ENCODE data around the gene MUC2.

MUC2 gene

DNA sequence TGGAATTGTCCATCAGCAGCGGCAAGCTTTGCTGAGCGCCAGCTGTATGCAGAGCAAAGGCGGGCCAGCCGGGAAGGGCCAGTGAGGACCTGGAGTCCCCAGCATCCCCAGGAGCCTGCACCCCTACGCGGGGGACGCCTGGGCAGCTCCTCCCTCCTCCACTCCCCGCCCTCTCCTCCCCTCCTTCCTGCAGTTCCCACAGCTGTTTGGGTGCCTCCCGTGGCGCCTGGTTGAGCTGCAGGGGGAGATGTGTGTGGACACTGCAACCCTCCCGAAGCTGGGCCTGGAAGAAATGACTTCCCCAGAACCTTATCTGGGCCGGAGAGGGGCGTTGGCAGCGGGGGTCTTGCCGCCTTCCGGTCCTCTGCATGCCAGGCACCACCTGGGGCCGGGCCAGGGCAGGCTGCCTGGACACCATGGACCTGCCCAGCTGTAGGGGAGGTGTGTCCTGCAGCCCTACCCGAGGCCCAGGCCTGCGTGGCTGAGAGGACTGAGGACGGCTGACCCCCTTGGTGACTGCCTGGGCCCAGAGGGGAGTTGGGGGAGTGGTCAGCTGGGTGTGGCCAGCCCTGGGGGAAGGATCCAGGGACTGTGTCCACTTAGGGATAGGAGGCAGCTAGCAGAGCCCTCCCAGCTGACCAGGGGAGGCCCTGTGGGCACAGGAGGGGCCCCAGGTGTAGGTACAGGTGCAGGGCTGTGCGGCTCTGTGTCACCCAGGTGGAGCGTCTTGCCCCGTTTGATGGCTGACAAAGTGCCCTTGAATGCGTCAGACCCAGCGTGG, 21.4 kb upstream of the MUC2 start:
- ATAC-seq, result no peak
- Mint-ChIP-seq H3K36me3 (no peaks in the 10 kb centered on the region), H3K4me3 (no peak overlapping the region), H3K27ac (no peak overlapping the region), H3K27me3 (peaks cover 79% of the 10 kb centered on the region), H3K4me1 (peaks cover 7% of the 10 kb centered on the region), H3K9me3 (no peaks in the 10 kb centered on the region)

DNA sequence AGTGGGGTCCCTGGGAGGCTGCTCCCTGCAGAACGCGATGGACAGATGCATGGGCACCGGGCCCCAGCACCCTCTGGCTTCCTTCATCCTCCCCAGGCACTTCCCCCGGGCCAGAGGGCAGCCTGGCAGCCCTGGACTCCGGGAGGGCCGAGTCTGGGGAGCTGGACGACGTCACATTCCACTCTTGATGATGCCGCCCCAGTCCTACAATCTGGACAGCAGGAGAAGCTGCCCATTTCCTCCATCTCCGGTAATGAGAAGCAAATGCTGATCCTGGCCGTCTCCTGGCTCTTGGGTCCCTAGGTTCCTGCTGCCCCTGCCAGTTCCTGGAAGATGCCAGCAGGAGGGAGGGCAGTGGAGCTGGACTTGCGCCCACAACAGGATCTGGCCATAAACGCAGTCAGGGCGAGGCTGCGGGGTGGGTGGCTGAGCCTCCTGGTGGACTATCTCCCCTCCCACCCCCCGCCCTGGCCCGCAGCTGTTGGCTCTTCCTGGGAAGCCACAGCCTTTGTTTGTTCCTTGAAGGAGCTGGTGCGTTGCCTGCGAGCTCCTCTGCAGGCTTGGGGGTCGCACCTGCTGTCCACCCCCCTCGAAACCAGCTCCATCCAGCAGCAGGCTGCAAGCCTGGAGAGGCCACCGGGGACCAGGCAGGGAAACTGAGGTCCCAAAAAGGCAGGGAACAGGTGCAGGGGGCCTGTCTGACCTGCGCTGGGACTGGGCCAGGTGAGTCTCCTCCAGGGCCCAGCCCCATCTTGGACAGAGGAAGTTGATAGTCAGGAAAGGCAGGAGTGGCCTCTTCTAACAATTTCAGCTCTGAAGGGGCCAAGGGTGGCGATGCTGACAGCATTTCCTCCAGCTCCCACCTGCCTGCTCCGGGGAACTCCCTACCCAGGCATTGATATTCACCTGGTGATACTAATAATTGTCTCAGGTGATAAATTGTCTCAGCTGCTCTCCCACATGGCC, 20.2 kb upstream of the MUC2 start:
- no peak overlapping the region for H3K4me3 Mint-ChIP-seq
- H3K27ac Mint-ChIP-seq, result no peak overlapping the region
- no peaks in the 10 kb centered on the region for H3K36me3 Mint-ChIP-seq
- no peak for ATAC-seq
- no peaks in the 10 kb centered on the region for H3K9me3 Mint-ChIP-seq
- H3K4me1 Mint-ChIP-seq, result peaks cover 7% of the 10 kb centered on the region
- peaks cover 76% of the 10 kb centered on the region for H3K27me3 Mint-ChIP-seq

DNA sequence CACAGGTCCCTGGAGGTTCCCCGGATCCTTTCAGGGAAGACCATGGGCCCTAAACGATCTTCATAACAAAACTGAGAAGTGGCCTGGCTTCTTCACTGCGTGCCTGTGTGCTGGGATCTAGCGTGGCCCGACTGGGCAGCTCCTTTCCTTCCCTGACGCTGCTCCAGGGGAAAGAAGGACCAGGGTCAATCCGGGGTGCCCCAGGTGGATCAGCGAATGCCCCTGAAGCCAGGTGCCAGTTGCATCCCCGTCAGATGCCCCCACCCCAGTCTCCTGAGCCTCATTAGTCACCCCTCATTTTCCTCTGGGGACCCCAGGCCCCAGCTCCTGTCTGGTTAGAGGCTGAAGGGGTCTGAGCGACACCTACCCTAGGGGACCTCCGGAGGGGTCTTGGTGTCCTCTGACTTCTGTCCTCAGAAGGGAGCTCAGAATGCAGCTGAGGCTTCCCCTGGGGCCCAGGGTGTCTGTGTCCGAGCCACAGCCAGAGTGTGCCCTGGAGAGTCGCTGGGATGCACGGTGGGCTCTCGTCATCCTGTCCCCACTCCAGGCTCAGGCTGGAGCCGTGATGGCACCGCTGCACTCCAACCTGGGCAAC, 19.5 kb upstream of the MUC2 start:
- peaks cover 7% of the 10 kb centered on the region for H3K4me1 Mint-ChIP-seq
- H3K36me3 Mint-ChIP-seq, result no peaks in the 10 kb centered on the region
- no peak for ATAC-seq
- H3K9me3 Mint-ChIP-seq, result no peaks in the 10 kb centered on the region
- peaks cover 77% of the 10 kb centered on the region for H3K27me3 Mint-ChIP-seq
- H3K27ac Mint-ChIP-seq, result no peak overlapping the region
- no peak overlapping the region for H3K4me3 Mint-ChIP-seq

DNA sequence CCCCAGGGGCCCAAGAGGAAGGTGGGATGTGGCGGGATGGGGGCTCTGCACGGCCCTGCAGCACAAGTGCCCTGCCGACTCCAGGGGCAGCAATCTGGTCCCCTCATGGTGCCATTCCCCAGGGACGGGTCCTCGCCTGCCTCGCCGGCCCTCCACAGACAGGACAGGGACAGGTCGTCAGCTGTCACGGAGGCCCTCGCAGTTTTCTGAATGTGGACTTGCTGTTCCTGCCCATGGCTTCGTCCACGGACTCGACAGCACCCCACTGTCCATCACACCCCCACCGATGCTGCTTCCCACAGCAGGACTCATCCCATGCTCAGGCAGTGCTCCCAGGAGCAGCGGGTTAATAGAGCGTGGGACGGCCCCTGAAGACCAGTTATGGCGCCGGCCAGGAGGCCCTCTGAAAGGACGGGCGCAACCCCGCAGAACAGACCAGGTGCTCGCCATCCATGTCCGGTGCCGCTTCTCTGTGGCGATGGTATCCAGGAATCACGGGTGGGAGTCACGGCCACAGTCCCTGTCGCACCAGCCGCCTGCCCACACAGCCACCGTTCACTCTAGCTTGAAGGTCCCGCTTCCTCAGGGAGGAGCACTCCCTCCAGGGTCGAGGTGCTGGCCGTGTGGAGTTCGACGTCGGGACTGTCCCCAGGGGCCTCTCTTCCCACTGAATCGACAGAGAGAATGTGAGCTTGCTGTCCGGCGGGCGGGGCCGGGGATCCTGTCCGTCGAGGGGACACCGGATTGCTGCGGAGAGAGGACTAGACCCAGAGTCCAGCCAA, 18.5 kb upstream of the MUC2 start:
- Mint-ChIP-seq H3K27me3 (peaks cover 74% of the 10 kb centered on the region), H3K4me1 (peaks cover 1% of the 10 kb centered on the region)

DNA sequence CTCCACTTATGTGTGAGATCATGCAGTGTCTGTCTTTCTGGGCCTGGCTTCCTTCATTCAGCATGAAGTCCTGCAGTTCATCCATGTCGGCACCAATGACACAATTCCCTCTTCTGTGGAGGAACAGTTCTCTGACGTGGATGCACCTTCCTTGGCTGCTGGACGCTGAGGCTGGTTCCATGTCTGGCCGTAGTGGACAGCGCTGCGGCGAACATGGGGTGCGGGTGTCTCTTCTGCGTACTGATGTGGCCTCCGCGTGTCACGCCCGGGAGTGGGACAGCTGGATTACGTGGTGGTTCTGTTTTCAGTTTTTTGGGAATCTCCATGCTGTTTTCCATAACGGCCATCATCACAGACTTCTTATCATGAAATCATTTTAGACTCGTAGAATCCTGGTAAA, 16.9 kb upstream of the MUC2 start:
- Mint-ChIP-seq H3K27ac (no peak overlapping the region), H3K9me3 (peaks cover 8% of the 10 kb centered on the region), H3K27me3 (peaks cover 82% of the 10 kb centered on the region), H3K4me3 (no peak overlapping the region), H3K36me3 (no peaks in the 10 kb centered on the region), H3K4me1 (no peaks in the 10 kb centered on the region)
- no peak for ATAC-seq

More for the DNA sequence above, 18.5 kb upstream of the MUC2 start:
- H3K27ac Mint-ChIP-seq, result no peak overlapping the region
- ATAC-seq, result no peak
- no peaks in the 10 kb centered on the region for H3K36me3 Mint-ChIP-seq
- no peaks in the 10 kb centered on the region for H3K9me3 Mint-ChIP-seq
- H3K4me3 Mint-ChIP-seq, result no peak overlapping the region

DNA sequence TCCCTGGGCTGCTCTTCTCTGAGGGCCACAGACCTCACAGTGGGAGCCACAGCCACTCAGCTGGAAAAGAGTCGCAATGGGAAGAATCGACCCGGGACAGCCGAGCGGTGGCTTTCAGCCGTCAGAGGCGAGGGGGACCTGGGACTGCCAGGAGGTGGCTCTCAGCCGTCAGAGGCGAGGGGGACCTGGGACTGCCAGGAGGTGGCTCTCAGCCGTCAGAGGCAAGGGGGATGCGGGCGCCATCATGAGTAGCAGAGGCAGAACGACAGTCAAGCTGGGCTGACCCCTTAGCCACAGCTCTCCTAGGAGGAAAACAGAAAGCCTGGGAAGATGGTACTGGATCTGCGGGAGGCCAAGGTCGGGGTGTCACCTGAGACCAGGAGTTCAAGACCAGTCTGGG, 14.9 kb upstream of the MUC2 start:
- peaks cover 74% of the 10 kb centered on the region for H3K27me3 Mint-ChIP-seq
- no peak overlapping the region for H3K4me3 Mint-ChIP-seq
- H3K4me1 Mint-ChIP-seq, result peaks cover 6% of the 10 kb centered on the region
- no peak overlapping the region for H3K27ac Mint-ChIP-seq
- H3K36me3 Mint-ChIP-seq, result no peaks in the 10 kb centered on the region
- ATAC-seq, result no peak
- peaks cover 8% of the 10 kb centered on the region for H3K9me3 Mint-ChIP-seq

DNA sequence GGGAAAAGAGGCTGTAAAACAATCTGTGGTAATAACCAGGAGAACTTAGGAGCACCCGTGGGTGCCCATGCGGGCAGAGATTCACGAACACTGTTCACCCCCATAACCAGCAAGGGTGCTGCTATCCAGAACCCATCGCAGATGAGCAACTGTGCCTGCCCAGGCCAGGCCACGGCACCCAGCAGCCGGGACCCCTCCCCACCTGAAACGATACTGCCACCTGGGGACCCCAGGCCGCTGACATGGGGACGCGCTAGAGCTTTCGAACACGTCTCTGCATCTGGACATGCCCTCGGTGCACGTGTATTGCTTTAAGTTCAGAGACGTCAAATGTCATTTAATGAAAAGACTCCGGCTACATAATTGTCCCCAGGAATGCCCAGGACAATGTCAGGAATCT, 14.3 kb upstream of the MUC2 start:
- no peak overlapping the region for H3K4me3 Mint-ChIP-seq
- H3K27me3 Mint-ChIP-seq, result peaks cover 70% of the 10 kb centered on the region
- peaks cover 6% of the 10 kb centered on the region for H3K4me1 Mint-ChIP-seq
- peaks cover 8% of the 10 kb centered on the region for H3K9me3 Mint-ChIP-seq
- H3K27ac Mint-ChIP-seq, result no peak overlapping the region
- H3K36me3 Mint-ChIP-seq, result no peaks in the 10 kb centered on the region
- ATAC-seq, result no peak

DNA sequence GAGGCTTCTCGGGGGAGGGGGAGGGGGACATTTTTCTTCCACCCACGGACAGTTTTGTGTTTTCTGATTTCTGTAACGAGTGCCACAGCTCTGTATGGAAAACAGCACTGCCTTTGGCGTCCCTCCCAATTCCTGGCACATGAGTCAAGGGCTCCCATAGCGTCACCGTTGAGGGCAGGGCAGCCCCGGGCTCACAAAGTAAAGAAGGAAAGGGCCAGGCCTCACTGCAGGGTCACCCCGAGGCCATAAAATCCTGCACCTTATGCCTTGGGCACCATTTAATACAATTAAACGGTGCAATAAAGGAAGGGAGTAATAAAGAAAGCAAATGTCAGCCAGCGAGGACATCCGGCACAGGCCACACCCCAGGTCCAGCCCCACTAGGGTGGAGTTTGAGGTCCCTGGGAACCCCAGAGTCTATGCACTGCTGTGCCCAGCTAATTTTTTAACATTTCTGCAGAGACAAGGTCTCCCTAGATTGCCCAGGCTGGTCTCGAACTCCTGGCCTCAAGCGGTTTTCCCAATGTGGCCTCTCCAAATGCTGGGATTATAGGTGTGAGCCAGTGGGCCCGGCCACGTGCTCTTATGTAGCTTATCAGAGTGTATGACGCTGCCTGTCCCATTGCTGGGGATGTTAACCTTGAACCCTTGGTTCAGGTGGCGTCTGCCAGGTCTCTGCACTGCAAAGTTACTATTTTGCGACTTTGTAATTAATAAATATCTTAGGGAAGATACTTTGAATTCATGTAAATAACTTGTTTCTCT, 13.6 kb upstream of the MUC2 start:
- Mint-ChIP-seq H3K4me1 (peaks cover 6% of the 10 kb centered on the region), H3K27ac (no peak overlapping the region), H3K36me3 (no peaks in the 10 kb centered on the region), H3K4me3 (no peak overlapping the region), H3K27me3 (peaks cover 70% of the 10 kb centered on the region), H3K9me3 (peaks cover 8% of the 10 kb centered on the region)
- no peak for ATAC-seq

DNA sequence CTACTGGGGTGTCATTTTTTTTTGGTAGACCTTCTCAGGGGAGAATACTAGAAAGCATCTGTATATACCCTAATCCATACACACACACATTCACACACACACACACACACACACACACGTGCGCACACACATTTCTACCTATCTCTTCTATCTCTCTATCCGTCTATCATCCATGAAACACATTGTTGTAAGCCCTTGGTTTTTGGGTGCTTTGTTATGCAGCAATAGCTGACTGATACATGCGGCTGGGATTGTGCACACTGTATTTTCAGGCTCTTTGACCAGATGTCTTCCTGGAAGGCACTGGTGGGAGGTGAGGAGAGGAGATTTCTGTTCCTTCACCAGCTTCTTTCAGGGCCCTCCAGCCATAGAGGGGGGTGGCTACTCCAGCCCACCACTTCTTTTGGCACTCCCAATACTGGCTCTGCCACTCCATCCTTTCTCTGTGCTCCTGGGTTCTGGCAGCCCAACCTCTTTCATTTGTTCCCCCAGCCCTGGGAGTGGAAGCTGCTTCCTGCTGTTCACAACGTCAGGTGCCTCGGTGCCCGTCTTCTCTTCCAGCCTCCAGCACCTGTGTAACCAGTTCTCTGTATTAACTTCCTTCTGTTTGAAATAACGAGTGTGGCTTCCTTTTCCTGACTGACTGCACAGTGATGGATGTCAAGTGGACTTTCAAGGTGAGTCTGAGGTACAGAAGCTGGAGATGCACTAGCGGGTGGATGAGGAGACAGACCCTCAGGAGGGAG, 12.4 kb upstream of the MUC2 start:
- H3K27ac Mint-ChIP-seq, result no peak overlapping the region
- no peaks in the 10 kb centered on the region for H3K36me3 Mint-ChIP-seq
- no peak overlapping the region for H3K4me3 Mint-ChIP-seq
- peaks cover 58% of the 10 kb centered on the region for H3K27me3 Mint-ChIP-seq
- ATAC-seq, result no peak
- peaks cover 8% of the 10 kb centered on the region for H3K9me3 Mint-ChIP-seq
- H3K4me1 Mint-ChIP-seq, result peaks cover 6% of the 10 kb centered on the region

DNA sequence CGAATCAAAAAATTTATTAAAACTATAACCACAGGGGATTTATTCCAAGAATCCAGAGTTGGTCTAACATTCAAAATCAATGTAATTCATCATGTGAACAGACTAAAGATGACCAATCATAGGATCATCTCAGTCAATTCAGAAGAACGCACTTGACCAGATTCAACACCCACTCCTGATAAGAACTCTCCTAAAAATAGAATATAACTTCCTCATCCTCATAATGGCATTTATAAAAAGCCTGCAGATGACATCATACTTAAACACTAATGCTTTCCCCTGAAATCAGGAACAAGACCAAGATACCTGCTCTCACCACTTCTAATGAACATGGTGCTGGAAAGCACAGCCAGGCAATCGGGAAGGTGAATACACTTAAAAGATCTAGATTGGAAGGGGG, 10.5 kb upstream of the MUC2 start:
- H3K27me3 Mint-ChIP-seq, result peaks cover 42% of the 10 kb centered on the region
- peaks cover 8% of the 10 kb centered on the region for H3K9me3 Mint-ChIP-seq
- no peak for ATAC-seq
- no peak overlapping the region for H3K27ac Mint-ChIP-seq
- no peak overlapping the region for H3K4me3 Mint-ChIP-seq
- H3K36me3 Mint-ChIP-seq, result no peaks in the 10 kb centered on the region
- H3K4me1 Mint-ChIP-seq, result peaks cover 6% of the 10 kb centered on the region

DNA sequence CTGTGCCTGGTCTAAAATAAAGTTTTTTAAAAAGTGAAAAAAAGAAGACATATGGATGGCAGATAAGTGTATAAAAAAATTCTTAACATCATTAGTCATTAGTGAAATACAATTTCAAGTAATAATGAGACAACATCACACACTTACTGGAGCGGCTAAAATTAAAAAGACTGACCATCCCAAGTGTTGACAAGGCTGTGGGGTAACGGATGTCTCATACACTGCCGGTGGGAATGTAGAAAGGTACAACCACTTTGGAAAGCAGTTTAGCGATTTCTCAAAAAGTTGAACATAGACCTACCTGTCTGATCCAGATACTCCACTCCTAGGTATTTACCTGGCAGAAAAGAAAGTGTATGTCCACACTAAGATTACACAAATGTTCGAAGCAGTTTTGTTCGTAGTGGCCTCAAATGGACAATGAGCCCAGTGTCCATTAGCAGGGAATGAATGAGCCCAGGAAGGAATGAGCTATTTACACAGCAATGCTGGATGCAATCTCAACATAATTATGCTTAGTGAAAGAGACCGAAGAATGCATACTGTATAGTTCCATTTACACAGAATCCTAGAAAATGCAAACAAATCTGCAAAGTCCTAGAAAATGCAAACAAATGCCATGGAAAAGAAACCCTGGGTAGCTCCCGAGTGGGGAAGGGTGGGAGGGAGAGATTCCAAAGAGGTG, 6.7 kb upstream of the MUC2 start:
- Mint-ChIP-seq H3K4me3 (no peak overlapping the region), H3K27me3 (peaks cover 47% of the 10 kb centered on the region), H3K36me3 (no peaks in the 10 kb centered on the region), H3K27ac (no peak overlapping the region), H3K4me1 (peaks cover 6% of the 10 kb centered on the region), H3K9me3 (peaks cover 7% of the 10 kb centered on the region)
- no peak for ATAC-seq

DNA sequence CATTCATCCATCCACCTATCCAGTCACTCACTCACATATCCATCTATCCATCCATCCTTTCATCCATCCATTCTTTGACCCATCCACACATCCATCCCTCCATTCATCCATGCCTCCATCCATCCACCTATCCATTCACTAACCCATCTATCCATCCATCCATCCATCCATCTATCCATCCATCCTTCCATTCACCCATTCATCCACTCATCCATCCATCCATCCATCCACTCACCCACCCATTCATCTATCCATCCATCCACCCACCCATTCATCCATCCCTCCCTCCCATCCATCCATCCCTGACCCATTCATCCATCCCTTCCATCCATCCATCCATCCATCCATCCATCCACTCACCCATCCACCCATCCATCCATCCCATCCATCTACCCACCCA, 4.9 kb upstream of the MUC2 start:
- no peak overlapping the region for H3K27ac Mint-ChIP-seq
- H3K9me3 Mint-ChIP-seq, result peaks cover 7% of the 10 kb centered on the region
- no peaks in the 10 kb centered on the region for H3K4me1 Mint-ChIP-seq
- no peak overlapping the region for H3K4me3 Mint-ChIP-seq
- ATAC-seq, result no peak
- H3K27me3 Mint-ChIP-seq, result peaks cover 47% of the 10 kb centered on the region
- no peaks in the 10 kb centered on the region for H3K36me3 Mint-ChIP-seq
